Stimulated activated CD8-positive, alpha-beta memory T cell treated with anti-CD3 and anti-CD28 coated beads, Interleukin-4, amount 100 ng/mL, for 4 hours (primary cell): ENCODE results near the gene NCOA4.
"Not testable (repeated sequence)": the region's sequence is repeated elsewhere in the genome, so short reads cannot be mapped to it uniquely, and the experiment has no call there.

ENCODE experiments used
- DNase-seq, 2 donors: peaks; one replicate each; pipeline ENCODE4 v3.0.0-alpha.2; 2020; ENCODE audit warnings: low read depth in 2 of 2, low spot score in 1 of 2

NCOA4 gene

GRCh38 chr10:46030091-46030937, at the start of gene NCOA4:
Gene NCOA4 (minus strand): TSS chr10:46030623. CDS start chr10:46016680, 13,943 bp downstream.
- DNase-seq, result peak; percentile 90 to 96

- DNase-seq, result no peak
Measured at GRCh38 chr10:46079831-46080585, 49.6 kb upstream of the NCOA4 start.

GRCh38 chr10:46077731-46078413, 47.4 kb upstream of the NCOA4 start:
- no peak for DNase-seq

- no peak for DNase-seq
Measured at GRCh38 chr10:46077141-46077554, 46.7 kb upstream of the NCOA4 start.

GRCh38 chr10:46075869-46076268, 45.4 kb upstream of the NCOA4 start:
- DNase-seq, result no peak

- DNase-seq, result no peak
Measured at GRCh38 chr10:46074196-46074946, 43.9 kb upstream of the NCOA4 start.

- no peak for DNase-seq
Measured at GRCh38 chr10:46073564-46073963, 43.1 kb upstream of the NCOA4 start.

- DNase-seq, result no peak
Measured at GRCh38 chr10:46070749-46071148, 40.3 kb upstream of the NCOA4 start.

- no peak for DNase-seq
Measured at GRCh38 chr10:46069771-46070463, 39.5 kb upstream of the NCOA4 start.

GRCh38 chr10:46068905-46069304, 38.5 kb upstream of the NCOA4 start:
- no peak for DNase-seq

- DNase-seq, result no peak
Measured at GRCh38 chr10:46068117-46068516, 37.7 kb upstream of the NCOA4 start.

GRCh38 chr10:46064269-46064817, 33.9 kb upstream of the NCOA4 start:
- DNase-seq, result no peak

GRCh38 chr10:46062723-46063428, 32.5 kb upstream of the NCOA4 start:
- no peak for DNase-seq

- DNase-seq, result no peak
Measured at GRCh38 chr10:46060706-46061105, 30.3 kb upstream of the NCOA4 start.

- not testable (repeated sequence) for DNase-seq
Measured at GRCh38 chr10:46057927-46058326, 27.5 kb upstream of the NCOA4 start.

- no peak for DNase-seq
Measured at GRCh38 chr10:46057038-46057437, 26.6 kb upstream of the NCOA4 start.

GRCh38 chr10:46055771-46056170, 25.3 kb upstream of the NCOA4 start:
- DNase-seq, result no peak

GRCh38 chr10:46053534-46054434, 23.4 kb upstream of the NCOA4 start:
- no peak for DNase-seq
